Heart right ventricle (tissue), 16 donors: ENCODE data around the gene CT83. TPM values are rescaled to one million over a fixed set of nuclear protein-coding genes. Genes with fewer than 3 reads are reported as not detected.

Experiments
- ATAC-seq, 8 donors: fragments of 200-7000 bp; cut with Tn5 transposase; one replicate each; pipeline ENCODE4 v1.9.1; 2020; ENCODE audit warnings: mild to moderate bottlenecking in 8 of 8, moderate library complexity in 8 of 8, moderate number of reproducible peaks in 1 of 8
- DNase-seq, 2 donors: peaks; one replicate each; pipeline ENCODE4 v3.0.0-alpha.2; 2020
- H3K27ac ChIP-seq, 10 donors: fragments of 200-600 bp; sonication (generic) in 2 of 10; one replicate each; pipeline versions ENCODE4 v1.5.0 to v1.8.0; 2020 to 2022; ENCODE audit warnings: mild to moderate bottlenecking in 3 of 10
- H3K27me3 ChIP-seq, 7 donors: fragments of 200-600 bp; one replicate each; pipeline ENCODE4 v1.8.0; 2021 to 2022; ENCODE audit warnings: mild to moderate bottlenecking in 2 of 7
- H3K36me3 ChIP-seq, 9 donors: fragments of 200-600 bp; sonication (generic) in 1 of 9; one replicate each; pipeline versions ENCODE4 v1.5.0 to v1.8.0; 2020 to 2022; ENCODE audit warnings: mild to moderate bottlenecking in 2 of 9
- H3K4me1 ChIP-seq, 9 donors: fragments of 200-600 bp; sonication (generic) in 1 of 9; one replicate each; pipeline versions ENCODE4 v1.5.0 to v1.8.0; 2020 to 2022; ENCODE audit warnings: mild to moderate bottlenecking in 4 of 9
- H3K4me3 ChIP-seq, 10 donors: fragments of 200-600 bp; sonication (generic) in 2 of 10; one replicate each; pipeline versions ENCODE4 v1.5.0 to v1.8.0; 2020 to 2022; ENCODE audit warnings: mild to moderate bottlenecking in 7 of 10, moderate library complexity in 2 of 10
- H3K9me3 ChIP-seq, 11 donors: fragments of 200-600 bp in 10 of 11; sonication (generic) in 2 of 11; one replicate each; pipeline versions ENCODE4 v1.5.0 to v1.8.0; 2013 to 2022; ENCODE audit warnings: mild to moderate bottlenecking in 2 of 11, control low read depth in 1 of 11, moderate library complexity in 1 of 11
- CTCF ChIP-seq, 9 donors: fragments of 200-600 bp; sonication (generic) in 2 of 9; IDR thresholded peaks; one replicate each; pipeline versions ENCODE4 v1.5.0 to v1.8.0; 2021 to 2022; ENCODE audit warnings: antibody characterized with exemption in 9 of 9, mild to moderate bottlenecking in 5 of 9, moderate library complexity in 1 of 9
- WGBS, 2 donors: extraction: QIAGEN DNeasy Blood & Tissue Kit; methylation state at CpG; one replicate each; pipeline ENCODE4 v1.1.7; 2013; ENCODE audit warnings: inconsistent platforms in 1 of 2; 5-methylcytosine and 5-hydroxymethylcytosine counted together
- intact Hi-C, 10 donors: fragments of 100-400 bp; cut with DNase I; formaldehyde crosslinking; loops; one replicate each; pipeline versions ENCODE4 v1.11.1 to v1.14.2; 2022
- long read RNA-seq, 3 donors: library from polyadenylated mRNA; unstranded; transcript quantifications; one replicate each; pipeline ENCODE4 v2.0.0, GENCODE V29; 2020 to 2021
- polyA plus RNA-seq, 2 donors: library from polyadenylated mRNA; stranded (reverse); fragments of 200-250 nt; gene quantifications; one replicate each; pipeline ENCODE4 v1.2.3, GENCODE V29; 2013
- total RNA-seq, 10 donors: library from RNA; stranded (reverse); fragmentation: NEBNext Ultra II Directional in 3 of 10; extraction: Animal tissue kit (Norgen Biotek cat#: 25700) in 3 of 10; gene quantifications; one replicate each; pipeline versions ENCODE4 v1.2.1 to v1.2.4, GENCODE V29; 2021 to 2023
- donor health status: Arrhythmogenic right ventricular cardiomyopathy.
- donor health status: ischemic (EF 13 %, LVEDD 7.1; RV severe dilation, severe dysfunction).
- donor health status: healthy with polysubstance abuse.
- donor health status: DM: no; HTN: yes; CAD: no.
- donor health status: DM: no; HTN: no; CAD: no.
- donor health status: ischemic (EF 25% LVEDD 6.9; RV normal size, moderate dysfunction).
- donor health status: ischemic (EF 25% LVEDD 5.7; RV mildly dilated, moderate dysfunction).
- donor health status: healthy.
- donor health status: DM: yes; HTN: yes; CAD: no.
- donor health status: Ischemic cardiomyopathy.
- donor health status: ischemic (EF 35%, LVEDD 5.7; RV mildly dilated, moderate dysfunction).
- donor health status: nonischemic (EF 11% LVEDD 7.7; RV severe dilation, severe dysfunction).
- donor health status: DM: yes; HTN: yes; CAD: no.
- donor health status: PGD.
- donor health status: ischemic (EF 29% LVEDD 5.4; RV normal size, mild dysfunction).
- donor health status: nonischemic (EF 23%, LVEDD 6.1; RV moderate dilation, normal function).

Gene CT83
- total RNA-seq: not detected
- not detected for polyA plus RNA-seq
- long read RNA-seq, donor 1: 0 reads
- long read RNA-seq, donor 2: 0 reads
- long read RNA-seq, donor 3: 0 reads

- peaks cover 0 to 7% (median 0%) of the 10 kb centered on the region in 7 donors for H3K27me3 ChIP-seq
- TF ChIP-seq CTCF (IDR thresholded peaks at IDR 0.05): no peak
- intact Hi-C loops: no loop called here
- no peak for ATAC-seq
- 93 to 94% methylated on average over 18 of the region's 18 CpGs for WGBS, 2 donors
- no peak within 1 kb of the TSS for H3K27ac ChIP-seq
- no peaks in the 10 kb centered on the region for H3K36me3 ChIP-seq
- H3K9me3 ChIP-seq: no peaks in the 10 kb centered on the region
- no peak for DNase-seq
- H3K4me3 ChIP-seq: no peak within 1 kb of the TSS
- H3K4me1 ChIP-seq: no peaks in the 10 kb centered on the region
Observed at GRCh38 chrX:116462822-116463221, at the start of gene CT83. Gene CT83, minus strand, starts transcription at chrX:116462976. Its CDS starts 120 bp downstream, at chrX:116462856.

GRCh38 chrX:116499780-116500179 is 37.0 kb upstream of the CT83 start:
- H3K9me3 ChIP-seq: peaks cover 0 to 3% (median 0%) of the 10 kb centered on the region in 11 donors
- DNase-seq (no peak), ATAC-seq (no peak)
- H3K4me3 ChIP-seq: no peak overlapping the region
- H3K36me3 ChIP-seq: no peaks in the 10 kb centered on the region
- H3K4me1 ChIP-seq: no peaks in the 10 kb centered on the region
- H3K27ac ChIP-seq: no peak overlapping the region
- H3K27me3 ChIP-seq: no peaks in the 10 kb centered on the region
- TF ChIP-seq CTCF (IDR thresholded peaks at IDR 0.05): no peak
- intact Hi-C loops: loop anchor here in 2 of 10 donors (10.0 kb wide), 1 partner anchor 1755 kb away; no protein-coding TSS in a partner anchor

GRCh38 chrX:116493271-116493670 is 30.5 kb upstream of the CT83 start:
- intact Hi-C loops: loop anchor here in 2 of 10 donors (10.0 kb wide), 1 partner anchor 1762 kb away; no protein-coding TSS in a partner anchor
- Histone ChIP-seq H3K27ac (no peak overlapping the region), H3K4me1 (no peaks in the 10 kb centered on the region), H3K4me3 (no peak overlapping the region), H3K36me3 (no peaks in the 10 kb centered on the region), H3K27me3 (no peaks in the 10 kb centered on the region), H3K9me3 (no peaks in the 10 kb centered on the region)
- TF ChIP-seq CTCF (IDR thresholded peaks at IDR 0.05): no peak
- DNase-seq: no peak
- no peak for ATAC-seq
- 59 to 62% methylated on average over 2 of the region's 2 CpGs for WGBS, 2 donors

GRCh38 chrX:116490104-116490503 is 27.3 kb upstream of the CT83 start:
- Histone ChIP-seq H3K9me3 (no peaks in the 10 kb centered on the region), H3K27me3 (no peaks in the 10 kb centered on the region), H3K27ac (no peak overlapping the region), H3K4me3 (no peak overlapping the region), H3K36me3 (no peaks in the 10 kb centered on the region), H3K4me1 (no peaks in the 10 kb centered on the region)
- intact Hi-C loops: loop anchor here in 2 of 10 donors (10.0 kb wide), 1 partner anchor 1765 kb away; no protein-coding TSS in a partner anchor
- ATAC-seq (no peak), DNase-seq (no peak)
- TF ChIP-seq CTCF (IDR thresholded peaks at IDR 0.05): peak in 5 of 9 donors; percentile 12 to 36 (median 30)
